ENCODE measurements around the gene GALNT18. TPM values are rescaled to one million over a fixed set of nuclear protein-coding genes. Genes with fewer than 3 reads are reported as not detected.

GALNT18 gene
- total and polyA plus RNA-seq, 2 of the 4 experiments (the other 2 are of a cell fraction): 9.5 to 11.3 TPM

GRCh38 chr11:11270236-11270775 lies 351.5 kb downstream of the GALNT18 start:
- no peaks in the 10 kb centered on the region for H3K9me3 ChIP-seq (ENCODE audit: control insufficient read depth, insufficient read depth, low read length)
- H2AFZ ChIP-seq (replicated peaks; ENCODE audit: low read length, poor library complexity): no peak overlapping the region
- H3K27me3 ChIP-seq (ENCODE audit: control insufficient read depth, insufficient read depth, low read length): peaks cover 4% of the 10 kb centered on the region; the same call in 1 of the 2 replicates
- no peak overlapping the region for H2BK20ac ChIP-seq (ENCODE audit: low read depth, low read length)
- H3K27ac ChIP-seq (ENCODE audit: insufficient read depth, low read length): no peak overlapping the region
- H3K14ac ChIP-seq (replicated peaks; ENCODE audit: low read depth, low read length): no peak overlapping the region
- dilution Hi-C loops (cut with HindIII; ENCODE audit: low sequenced_read_pairs, unreplicated experiment) (no loop called here), intact Hi-C loops (cut with micrococcal nuclease) (no loop called here), in situ Hi-C loops (cut with MboI; ENCODE audit: low sequenced_read_pairs) (no loop called here)
- WGBS, 2 experiments (ENCODE audit: extremely low coverage in 2 of 2, insufficient read length in 1 of 2): 72% methylated on average over 3 of the region's 6 CpGs; no CpG with 5 or more reads in 1 of the 2 experiments
- 0 out of 2 replicates have a peak, but pooled peaks cover 1% of the 10 kb centered on the region for H3K4me1 ChIP-seq (ENCODE audit: control insufficient read depth, insufficient read depth, low read length)
- no peaks in the 10 kb centered on the region for H3K36me3 ChIP-seq (ENCODE audit: control insufficient read depth, insufficient read depth, low read length)
- H4K8ac ChIP-seq (ENCODE audit: low read depth in 2 of 2, low read length in 2 of 2): no peak overlapping the region
- H3K23ac ChIP-seq (ENCODE audit: low read depth, low read length): no peak overlapping the region
- H3K4me3 ChIP-seq (ENCODE audit: insufficient read depth, low read depth, low read length): no peak overlapping the region
- H3K18ac ChIP-seq (ENCODE audit: low read depth, low read length): no peak overlapping the region
- H4K5ac ChIP-seq (ENCODE audit: low read depth, low read length): no peak overlapping the region
- no peak overlapping the region for H2AK9ac ChIP-seq (replicated peaks; ENCODE audit: low read depth, low read length, poor library complexity)
- H3K9me1 ChIP-seq (ENCODE audit: insufficient read depth, low read length): no peaks in the 10 kb centered on the region
- no TSS peak for BruUV-seq (replicated peaks)
- H3K56ac ChIP-seq (ENCODE audit: extremely low read depth, insufficient read depth, low read length): no peak overlapping the region
- no peak overlapping the region for H2BK15ac ChIP-seq (ENCODE audit: low read depth, low read length)
- no peak overlapping the region for H2BK120ac ChIP-seq (ENCODE audit: low read depth, low read length)
- no peak overlapping the region for H4K91ac ChIP-seq (ENCODE audit: insufficient read depth, low read depth, low read length)
- no peak for ATAC-seq (ENCODE audit: low read depth)
- no peak for DNase-seq
- H3K4ac ChIP-seq (ENCODE audit: low read depth, low read length): no peak overlapping the region
- H2BK5ac ChIP-seq (ENCODE audit: low read depth, low read length, poor library complexity, severe bottlenecking): no peak overlapping the region
- no peak overlapping the region for H3K4me2 ChIP-seq (ENCODE audit: low read depth, low read length)
- no peaks in the 10 kb centered on the region for H3K79me1 ChIP-seq (ENCODE audit: low read depth in 1 of 2, low read length in 2 of 2)
- H4K20me1 ChIP-seq (ENCODE audit: insufficient read depth, low read length): no peaks in the 10 kb centered on the region
- TF ChIP-seq POLR2A (IDR thresholded peaks at IDR 0.05; ENCODE audit: low read depth, low read length) (no peak), RAD21 (IDR thresholded peaks at IDR 0.05; ENCODE audit: low read length) (no peak), MXI1 (IDR thresholded peaks at IDR 0.05; ENCODE audit: borderline replicate concordance, low read depth, low read length) (no peak), RCOR1 (IDR thresholded peaks at IDR 0.05; ENCODE audit: insufficient replicate concordance, low read length) (no peak), MAFK (IDR thresholded peaks at IDR 0.05; ENCODE audit: low read depth, low read length) (no peak)
- TF ChIP-seq, protein P1, sequence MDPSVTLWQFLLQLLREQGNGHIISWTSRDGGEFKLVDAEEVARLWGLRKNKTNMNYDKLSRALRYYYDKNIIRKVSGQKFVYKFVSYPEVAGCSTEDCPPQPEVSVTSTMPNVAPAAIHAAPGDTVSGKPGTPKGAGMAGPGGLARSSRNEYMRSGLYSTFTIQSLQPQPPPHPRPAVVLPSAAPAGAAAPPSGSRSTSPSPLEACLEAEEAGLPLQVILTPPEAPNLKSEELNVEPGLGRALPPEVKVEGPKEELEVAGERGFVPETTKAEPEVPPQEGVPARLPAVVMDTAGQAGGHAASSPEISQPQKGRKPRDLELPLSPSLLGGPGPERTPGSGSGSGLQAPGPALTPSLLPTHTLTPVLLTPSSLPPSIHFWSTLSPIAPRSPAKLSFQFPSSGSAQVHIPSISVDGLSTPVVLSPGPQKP (IDR thresholded peaks at IDR 0.05; ENCODE audit: borderline replicate concordance, low read depth, low read length): no peak
- TF ChIP-seq, protein P2, sequence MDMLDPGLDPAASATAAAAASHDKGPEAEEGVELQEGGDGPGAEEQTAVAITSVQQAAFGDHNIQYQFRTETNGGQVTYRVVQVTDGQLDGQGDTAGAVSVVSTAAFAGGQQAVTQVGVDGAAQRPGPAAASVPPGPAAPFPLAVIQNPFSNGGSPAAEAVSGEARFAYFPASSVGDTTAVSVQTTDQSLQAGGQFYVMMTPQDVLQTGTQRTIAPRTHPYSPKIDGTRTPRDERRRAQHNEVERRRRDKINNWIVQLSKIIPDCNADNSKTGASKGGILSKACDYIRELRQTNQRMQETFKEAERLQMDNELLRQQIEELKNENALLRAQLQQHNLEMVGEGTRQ (IDR thresholded peaks at IDR 0.05; ENCODE audit: low read depth, low read length): no peak
- H2AK5ac ChIP-seq (ENCODE audit: low read depth, low read length): no peak overlapping the region
- ChIA-PET POLR2A (ENCODE audit: unreplicated experiment) (no interaction called here), CTCF (interaction anchor here (0.5 kb wide), 1 partner anchor 281 kb away, joined by 3 read pairs; no protein-coding TSS in a partner anchor)
- H3K9ac ChIP-seq (ENCODE audit: low read depth, low read length): no peak overlapping the region

Data from IMR-90 (cell line).